ENCODE measurements around the gene NIF3L1. TPM values are rescaled to one million over a fixed set of nuclear protein-coding genes. Genes with fewer than 3 reads are reported as not detected.

NIF3L1 gene
- total RNA-seq, 4 donors from 2014 or later = 22.0 to 34.7 (median 29.9) TPM

DNA sequence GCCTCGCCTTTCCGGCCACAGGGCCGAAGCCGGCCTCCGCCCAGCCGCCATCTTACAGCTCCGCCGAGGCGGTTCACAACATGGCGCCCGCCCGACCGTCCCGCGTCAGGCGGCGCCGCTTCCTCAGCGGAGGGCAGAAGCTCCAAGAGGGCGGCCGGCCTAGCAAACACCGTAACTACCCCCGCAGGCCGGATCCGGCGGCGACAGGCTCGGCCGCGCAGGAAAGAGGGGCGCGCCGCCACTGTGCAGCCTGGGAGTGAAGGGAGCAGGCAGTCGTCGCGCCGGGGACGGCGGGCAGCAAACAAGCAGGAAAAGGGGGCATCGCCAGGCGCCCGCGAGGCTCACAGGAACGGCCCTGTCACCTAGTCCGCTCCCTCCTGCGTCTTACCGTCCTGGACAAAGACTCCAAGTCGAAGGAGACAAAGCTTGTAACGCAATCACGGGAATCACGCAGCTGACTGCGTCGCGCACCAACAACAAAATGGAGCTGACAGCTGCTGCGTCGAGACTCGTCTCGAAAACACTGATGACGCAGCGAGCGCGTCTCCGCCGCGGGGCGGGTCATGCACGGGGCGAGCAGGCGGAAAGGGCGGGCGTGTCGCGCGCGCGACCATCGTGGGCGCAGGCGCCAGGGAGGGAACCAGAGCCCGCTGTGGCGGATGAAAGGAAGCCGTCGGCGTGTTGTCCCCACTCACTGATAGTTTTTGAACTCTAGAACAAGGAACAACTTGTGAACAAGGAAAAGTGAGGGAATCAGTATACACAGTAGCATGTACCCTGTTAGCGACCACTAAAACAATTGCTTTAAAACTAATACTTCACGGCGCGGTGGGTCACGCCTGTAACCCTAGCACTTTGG, 24.8 kb upstream of the NIF3L1 start, which contains the start of gene CLK1:
CLK1 (minus strand) TSS at position 483 of the 859 bp plus-strand sequence. CDS start 2,796 bp downstream, outside the sequence.
- 1% methylated on average over 84 of the region's 89 CpGs for WGBS
- peak within 1 kb of the TSS; percentile 100 for H3K27ac ChIP-seq
- peak; percentile 97 to 98 for DNase-seq (ENCODE audit: low spot score in 2 of 2)
- peak within 1 kb of the TSS; percentile 94 for H3K4me3 ChIP-seq
- peak; percentile 99 to 100 (median 100) for TF ChIP-seq POLR2AphosphoS5 (IDR thresholded peaks at IDR 0.05)
- TF ChIP-seq EP300 (IDR thresholded peaks at IDR 0.05) = no peak
- TF ChIP-seq POLR2A (IDR thresholded peaks at IDR 0.05) = peak; percentile 97 to 100
- H3K36me3 ChIP-seq = peaks cover 7% of the 10 kb centered on the region
- H3K4me1 ChIP-seq = peaks cover 39% of the 10 kb centered on the region
- H3K9me3 ChIP-seq = no peaks in the 10 kb centered on the region
- no peaks in the 10 kb centered on the region for H3K27me3 ChIP-seq

DNA sequence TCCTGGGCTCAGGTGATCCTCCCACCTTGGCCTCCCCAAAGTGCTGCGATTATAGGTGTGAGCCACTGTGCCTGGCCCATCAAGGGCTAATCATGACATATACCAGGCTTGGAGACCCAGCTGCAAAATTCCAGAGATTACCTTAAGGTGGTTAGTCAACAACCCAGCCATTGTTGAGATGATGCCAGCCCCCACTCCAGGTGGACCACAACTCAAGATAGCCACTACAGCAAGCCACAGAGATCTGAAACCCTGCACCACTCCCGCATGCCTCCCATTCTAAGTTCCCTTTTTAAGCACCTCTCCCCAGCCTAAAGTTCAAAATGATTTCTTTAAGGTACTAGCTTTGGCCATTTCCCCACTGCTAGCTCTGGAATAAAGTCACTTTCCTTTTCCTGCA, 20.2 kb upstream of the NIF3L1 start:
- WGBS = 88% methylated on average over 2 of the region's 2 CpGs
- Histone ChIP-seq H3K36me3 (peaks cover 24% of the 10 kb centered on the region), H3K27ac (no peak overlapping the region), H3K27me3 (no peaks in the 10 kb centered on the region), H3K4me1 (peaks cover 13% of the 10 kb centered on the region), H3K4me3 (no peak overlapping the region), H3K9me3 (no peaks in the 10 kb centered on the region)
- no peak for DNase-seq (ENCODE audit: low spot score in 2 of 2)
- TF ChIP-seq POLR2AphosphoS5 (IDR thresholded peaks at IDR 0.05) = no peak
- TF ChIP-seq EP300 (IDR thresholded peaks at IDR 0.05) = no peak
- no peak for TF ChIP-seq POLR2A (IDR thresholded peaks at IDR 0.05)
- no peak for TF ChIP-seq CTCF (IDR thresholded peaks at IDR 0.05)

DNA sequence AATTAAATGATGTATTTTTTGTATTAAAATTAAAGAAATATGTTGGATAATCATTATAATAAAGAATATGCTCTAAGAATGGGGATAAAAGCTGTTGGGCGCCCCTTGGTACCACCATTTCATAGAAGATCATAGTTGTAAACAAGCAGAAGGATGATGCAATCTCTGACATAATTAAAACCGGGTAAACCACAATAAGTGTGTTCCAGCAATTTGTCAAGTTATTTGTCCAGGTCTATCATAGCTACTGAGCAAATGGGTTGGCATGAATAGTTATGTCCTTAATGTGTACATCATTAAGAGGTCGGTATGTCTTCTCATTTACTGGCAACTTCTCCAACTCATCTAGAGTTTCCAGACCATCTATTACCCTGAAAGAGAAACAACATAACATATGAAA, 18.0 kb upstream of the NIF3L1 start:
- DNase-seq (ENCODE audit: low spot score in 2 of 2) = no peak
- peaks cover 7% of the 10 kb centered on the region for H3K4me1 ChIP-seq
- H3K4me3 ChIP-seq = no peak overlapping the region
- H3K27me3 ChIP-seq = no peaks in the 10 kb centered on the region
- peaks cover 46% of the 10 kb centered on the region for H3K36me3 ChIP-seq
- WGBS = 57% methylated on average over 3 of the region's 3 CpGs
- TF ChIP-seq CTCF (IDR thresholded peaks at IDR 0.05) (no peak), POLR2AphosphoS5 (IDR thresholded peaks at IDR 0.05) (no peak), EP300 (IDR thresholded peaks at IDR 0.05) (no peak), POLR2A (IDR thresholded peaks at IDR 0.05) (no peak)
- no peak overlapping the region for H3K27ac ChIP-seq
- H3K9me3 ChIP-seq = no peaks in the 10 kb centered on the region

GRCh38 chr2:200873560-200873959, 15.6 kb upstream of the NIF3L1 start:
- H3K36me3 ChIP-seq = peaks cover 59% of the 10 kb centered on the region
- no peak overlapping the region for H3K4me3 ChIP-seq
- WGBS = 95% methylated on average over 6 of the region's 6 CpGs
- H3K9me3 ChIP-seq = no peaks in the 10 kb centered on the region
- DNase-seq (ENCODE audit: low spot score in 2 of 2) = no peak
- TF ChIP-seq POLR2A (IDR thresholded peaks at IDR 0.05) (no peak), CTCF (IDR thresholded peaks at IDR 0.05) (no peak), EP300 (IDR thresholded peaks at IDR 0.05) (no peak), POLR2AphosphoS5 (IDR thresholded peaks at IDR 0.05) (no peak)
- H3K4me1 ChIP-seq = no peaks in the 10 kb centered on the region
- no peak overlapping the region for H3K27ac ChIP-seq
- H3K27me3 ChIP-seq = no peaks in the 10 kb centered on the region

GRCh38 chr2:200877443-200877842, 11.7 kb upstream of the NIF3L1 start:
- H3K4me1 ChIP-seq = no peaks in the 10 kb centered on the region
- H3K9me3 ChIP-seq = no peaks in the 10 kb centered on the region
- no peak overlapping the region for H3K4me3 ChIP-seq
- no peak for DNase-seq (ENCODE audit: low spot score in 2 of 2)
- H3K27ac ChIP-seq = no peak overlapping the region
- TF ChIP-seq POLR2A (IDR thresholded peaks at IDR 0.05) (no peak), CTCF (IDR thresholded peaks at IDR 0.05) (no peak), EP300 (IDR thresholded peaks at IDR 0.05) (no peak), POLR2AphosphoS5 (IDR thresholded peaks at IDR 0.05) (no peak)
- H3K27me3 ChIP-seq = no peaks in the 10 kb centered on the region
- H3K36me3 ChIP-seq = peaks cover 86% of the 10 kb centered on the region

Measured in suprapubic skin (tissue), 4 donors.